AG04449 (cell line): Measurements from ENCODE around the gene ZNF536.
"Not testable (repeated sequence)": the region's sequence is repeated elsewhere in the genome, so short reads cannot be mapped to it uniquely, and the experiment has no call there.

Experiments used
- CTCF ChIA-PET: fragments of 350-600 bp; formaldehyde crosslinking; extraction: SDS; loops from one replicate; lab custom pipeline; 2021; ENCODE audit warnings: antibody characterized with exemption; lab: Yijun Ruan, JAX
- POLR2A ChIA-PET: fragments of 400-600, 350-600 bp; formaldehyde crosslinking; extraction: SDS; loops from one replicate; lab custom pipeline; 2020; ENCODE audit warnings: antibody characterized with exemption, inconsistent platforms; lab: Yijun Ruan, JAX
- DNase-seq: peaks from one replicate; pipeline ENCODE4 v3.0.0-alpha.2; 2010; ENCODE audit warnings: low read depth, low spot score
- H3K4me3 ChIP-seq: 2 replicates; pipeline ENCODE4 v1.5.1; 2011; ENCODE audit warnings: low read depth, mild to moderate bottlenecking, control low read depth, low read length
- TF ChIP-seq, protein P1 (sequence below): IDR thresholded peaks from one replicate; pipeline ENCODE4 v1.5.1; 2011; ENCODE audit warnings: mild to moderate bottlenecking, moderate library complexity, low read length, control low read depth, inconsistent platforms; ENCODE audit not compliant: insufficient read depth; ENCODE audit errors: missing control alignments

ZNF536 gene

DNA sequence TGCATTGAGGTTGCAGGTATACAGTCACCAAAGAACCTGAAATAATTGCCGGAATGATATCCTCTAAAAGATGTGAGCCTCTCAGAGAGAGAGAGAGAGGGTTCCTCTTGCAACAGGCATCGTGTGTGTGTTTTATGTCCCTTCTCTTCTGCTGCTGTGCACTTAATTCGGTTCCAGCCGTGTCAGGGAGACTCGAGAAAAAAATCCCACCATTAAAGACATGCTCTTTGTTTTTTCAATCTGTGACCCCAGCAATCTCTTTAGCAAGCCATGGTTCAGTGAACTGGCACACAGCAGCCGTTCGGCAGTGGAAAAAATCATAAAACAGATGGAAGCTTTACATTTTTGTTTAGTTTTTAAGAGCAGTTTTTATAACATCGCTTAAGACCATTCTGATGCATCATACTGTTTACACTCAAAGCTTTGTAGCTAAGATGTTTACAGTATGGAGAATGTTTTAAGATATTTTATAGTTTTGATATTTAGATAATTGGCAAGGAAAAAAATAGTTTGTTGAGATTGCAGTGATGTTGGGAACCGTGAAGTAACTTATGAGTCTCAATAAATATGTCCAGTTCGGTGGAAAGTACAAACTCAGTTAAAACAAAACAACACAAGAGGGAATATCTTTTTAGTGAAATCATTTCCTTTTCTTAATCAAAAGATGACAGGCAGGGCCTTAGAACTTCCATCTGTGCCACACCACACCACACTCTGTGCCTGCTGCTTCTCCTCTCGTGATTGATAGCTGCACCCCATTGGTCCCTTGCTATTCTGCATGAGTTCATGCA is 31.2 kb upstream of the ZNF536 start:
- ChIA-PET CTCF (no interaction called here), POLR2A (no interaction called here)
- TF ChIP-seq, protein P1, sequence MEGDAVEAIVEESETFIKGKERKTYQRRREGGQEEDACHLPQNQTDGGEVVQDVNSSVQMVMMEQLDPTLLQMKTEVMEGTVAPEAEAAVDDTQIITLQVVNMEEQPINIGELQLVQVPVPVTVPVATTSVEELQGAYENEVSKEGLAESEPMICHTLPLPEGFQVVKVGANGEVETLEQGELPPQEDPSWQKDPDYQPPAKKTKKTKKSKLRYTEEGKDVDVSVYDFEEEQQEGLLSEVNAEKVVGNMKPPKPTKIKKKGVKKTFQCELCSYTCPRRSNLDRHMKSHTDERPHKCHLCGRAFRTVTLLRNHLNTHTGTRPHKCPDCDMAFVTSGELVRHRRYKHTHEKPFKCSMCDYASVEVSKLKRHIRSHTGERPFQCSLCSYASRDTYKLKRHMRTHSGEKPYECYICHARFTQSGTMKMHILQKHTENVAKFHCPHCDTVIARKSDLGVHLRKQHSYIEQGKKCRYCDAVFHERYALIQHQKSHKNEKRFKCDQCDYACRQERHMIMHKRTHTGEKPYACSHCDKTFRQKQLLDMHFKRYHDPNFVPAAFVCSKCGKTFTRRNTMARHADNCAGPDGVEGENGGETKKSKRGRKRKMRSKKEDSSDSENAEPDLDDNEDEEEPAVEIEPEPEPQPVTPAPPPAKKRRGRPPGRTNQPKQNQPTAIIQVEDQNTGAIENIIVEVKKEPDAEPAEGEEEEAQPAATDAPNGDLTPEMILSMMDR, result no peak
- no peak overlapping the region for H3K4me3 ChIP-seq
- DNase-seq, result no peak

DNA sequence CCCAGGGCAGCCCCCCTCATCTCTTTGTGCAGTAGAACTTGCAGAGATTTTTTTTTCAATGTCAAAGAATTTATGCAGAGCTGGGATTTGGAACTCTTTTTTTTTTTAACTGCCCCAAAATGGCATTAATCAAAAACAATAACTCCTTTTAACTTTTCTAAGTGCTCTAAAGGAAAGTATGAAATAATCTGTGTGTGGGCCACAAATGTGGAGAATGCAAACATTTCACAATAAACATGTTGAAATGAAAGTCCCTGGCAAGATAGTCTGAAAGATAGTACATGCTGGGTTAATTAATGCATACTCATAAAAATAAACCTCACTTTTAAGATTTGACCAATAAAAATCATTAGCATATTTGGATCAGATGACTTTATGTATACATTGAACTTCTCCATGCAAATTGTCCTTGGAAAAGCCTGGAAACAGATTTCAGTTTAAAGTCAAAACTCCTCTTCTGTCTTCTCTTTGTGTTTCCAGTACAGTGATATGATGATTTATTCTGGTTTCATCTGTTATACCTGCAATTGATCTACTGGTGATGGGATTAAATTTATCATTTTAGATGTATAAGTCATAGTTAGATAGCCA is 30.5 kb upstream of the ZNF536 start:
- no peak overlapping the region for H3K4me3 ChIP-seq
- ChIA-PET POLR2A (no interaction called here), CTCF (no interaction called here)
- TF ChIP-seq, protein P1, result no peak
- no peak for DNase-seq

DNA sequence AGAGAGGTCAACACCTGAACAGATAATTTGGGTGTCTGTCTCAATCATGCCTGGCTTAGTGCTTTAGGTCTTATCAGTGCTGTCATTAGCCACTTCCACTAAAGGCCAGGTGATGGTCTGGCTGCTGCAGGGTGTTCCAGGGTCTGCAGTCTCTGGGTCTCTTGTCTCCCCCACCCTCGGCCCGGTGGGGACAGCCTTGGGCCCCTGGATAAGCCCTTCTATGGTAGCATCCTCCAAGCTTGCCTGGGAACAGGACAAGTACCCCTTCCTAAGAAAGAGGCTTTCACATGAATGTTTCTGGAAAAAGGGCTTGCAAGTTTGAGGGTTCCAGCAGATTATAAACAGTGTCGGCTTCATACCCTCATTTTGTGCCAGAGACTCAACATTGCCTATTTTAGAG is 29.3 kb upstream of the ZNF536 start:
- ChIA-PET POLR2A (no interaction called here), CTCF (no interaction called here)
- DNase-seq, result no peak
- TF ChIP-seq, protein P1, result no peak
- H3K4me3 ChIP-seq, result no peak overlapping the region

DNA sequence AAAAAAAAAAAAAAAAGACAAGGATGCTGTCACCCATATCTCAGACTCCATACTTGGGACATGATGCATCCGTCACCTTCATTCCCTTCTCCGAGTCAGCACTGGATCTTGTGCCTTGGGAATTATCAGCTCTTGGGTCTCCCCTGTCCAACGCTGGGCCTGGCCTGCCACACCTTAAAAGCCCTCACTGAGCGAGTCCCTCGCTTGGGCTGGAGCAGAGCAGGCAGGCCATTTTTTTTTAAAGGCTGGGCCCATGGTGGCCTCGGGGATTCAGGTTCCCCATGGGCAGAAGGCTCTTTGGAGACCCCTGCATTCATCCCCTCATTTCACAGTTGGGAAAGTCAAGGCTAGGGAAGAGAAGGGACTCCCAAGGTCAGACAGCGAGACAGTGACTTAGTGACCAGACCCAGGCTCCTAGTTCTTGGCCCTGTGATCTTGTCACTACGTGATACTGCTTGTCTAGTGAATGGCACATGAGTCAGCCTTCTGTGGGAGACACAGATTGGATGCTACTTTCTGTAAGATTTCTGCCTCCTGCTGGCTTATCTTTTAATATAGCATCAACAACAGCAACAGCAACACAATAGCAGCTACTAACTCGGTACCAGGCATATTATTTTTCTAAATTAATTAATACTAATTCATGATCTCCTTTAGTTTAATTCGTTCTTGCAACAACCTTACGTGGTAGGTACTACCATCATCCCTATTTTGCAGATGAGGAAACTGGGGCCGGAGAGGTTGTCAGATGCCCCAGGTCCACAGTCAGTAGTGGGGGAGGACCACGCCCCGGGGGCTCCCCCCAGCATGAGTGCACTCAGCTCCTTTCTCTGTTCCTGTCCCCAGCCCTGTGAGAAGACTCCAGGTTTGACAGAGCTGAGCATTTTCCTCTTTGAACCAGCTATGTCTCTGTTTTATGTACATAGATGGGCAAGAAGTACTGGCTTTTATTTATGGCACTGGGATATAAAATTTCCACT is 27.4 kb upstream of the ZNF536 start:
- H3K4me3 ChIP-seq, result no peak overlapping the region
- DNase-seq, result no peak
- POLR2A ChIA-PET, result no interaction called here
- TF ChIP-seq, protein P1, result no peak
- CTCF ChIA-PET, result no interaction called here

GRCh38 chr19:30345686-30346085 is 26.5 kb upstream of the ZNF536 start:
- ChIA-PET CTCF (no interaction called here), POLR2A (no interaction called here)
- no peak for DNase-seq
- H3K4me3 ChIP-seq, result no peak overlapping the region
- TF ChIP-seq, protein P1, result no peak

- CTCF ChIA-PET, H3K4me3 ChIP-seq, DNase-seq, POLR2A ChIA-PET: not testable (repeated sequence)
These were observed 25.7 kb upstream of the ZNF536 start for GRCh38 chr19:30346468-30346867.
